MCF 10A (cell line): Measurements from ENCODE around the gene RCAN2. TPM values are rescaled to one million over a fixed set of nuclear protein-coding genes. Genes with fewer than 3 reads are reported as not detected.

Experiments
- BruUV-seq: library from RNA; stranded (reverse); fragments of 400-500 nt; replicated peaks from 2 replicates; lab custom pipeline; 2021; lab: Mats Ljungman, UMichigan
- CTCF ChIA-PET: fragments of 300-600 bp; sonication (Branson Sonifier 250); formaldehyde crosslinking; extraction: SDS; loops from one replicate; lab custom pipeline; 2021; ENCODE audit warnings: antibody characterized with exemption, inconsistent platforms; lab: Yijun Ruan, JAX
- POLR2A ChIA-PET: fragments of 300-600, 350-650 bp; sonication (Branson Sonifier 250); formaldehyde crosslinking; extraction: SDS; loops from one replicate; lab custom pipeline; 2020; ENCODE audit warnings: antibody characterized with exemption, inconsistent platforms; lab: Yijun Ruan, JAX
- DNase-seq: peaks from one replicate; pipeline ENCODE4 v3.0.0-alpha.2; 2018; ENCODE audit not compliant: unreplicated experiment
- H3K27ac Mint-ChIP-seq: one replicate; pipeline ENCODE4 v1.8.0; 2022; ENCODE audit warnings: mild to moderate bottlenecking, low read depth, mixed read lengths; ENCODE audit not compliant: unreplicated experiment
- H3K27me3 Mint-ChIP-seq: one replicate; pipeline ENCODE4 v1.8.0; 2022; ENCODE audit warnings: mixed read lengths; ENCODE audit not compliant: insufficient read depth, unreplicated experiment
- H3K36me3 Mint-ChIP-seq: one replicate; pipeline ENCODE4 v1.8.0; 2022; ENCODE audit warnings: mild to moderate bottlenecking, moderate library complexity, mixed read lengths; ENCODE audit not compliant: insufficient read depth, unreplicated experiment
- H3K4me1 Mint-ChIP-seq: one replicate; pipeline ENCODE4 v1.8.0; 2022; ENCODE audit warnings: mixed read lengths; ENCODE audit not compliant: insufficient read depth, unreplicated experiment
- H3K4me3 Mint-ChIP-seq: one replicate; pipeline ENCODE4 v1.8.0; 2022; ENCODE audit warnings: mild to moderate bottlenecking, moderate library complexity, mixed read lengths; ENCODE audit not compliant: unreplicated experiment
- H3K9me3 Mint-ChIP-seq: one replicate; pipeline ENCODE4 v1.8.0; 2022; ENCODE audit warnings: mixed read lengths; ENCODE audit not compliant: unreplicated experiment
- intact Hi-C: fragments of 100-400 bp; cut with micrococcal nuclease; formaldehyde crosslinking; loops from 2 replicates; pipeline ENCODE4 v1.14.1; 2022
- total RNA-seq: library from RNA; stranded (reverse); gene quantifications from 2 replicates; pipeline ENCODE4 v1.2.3, GENCODE V29; 2022
- TF ChIP-seq, protein P1 (sequence below): fragments of 200-600 bp; IDR thresholded peaks from one replicate; pipeline ENCODE4 v1.8.0; 2022; ENCODE audit warnings: antibody characterized with exemption, mild to moderate bottlenecking; ENCODE audit not compliant: unreplicated experiment

The RCAN2 gene
- total RNA-seq, 1 experiment from 2014 or later: 0.09 TPM

DNA sequence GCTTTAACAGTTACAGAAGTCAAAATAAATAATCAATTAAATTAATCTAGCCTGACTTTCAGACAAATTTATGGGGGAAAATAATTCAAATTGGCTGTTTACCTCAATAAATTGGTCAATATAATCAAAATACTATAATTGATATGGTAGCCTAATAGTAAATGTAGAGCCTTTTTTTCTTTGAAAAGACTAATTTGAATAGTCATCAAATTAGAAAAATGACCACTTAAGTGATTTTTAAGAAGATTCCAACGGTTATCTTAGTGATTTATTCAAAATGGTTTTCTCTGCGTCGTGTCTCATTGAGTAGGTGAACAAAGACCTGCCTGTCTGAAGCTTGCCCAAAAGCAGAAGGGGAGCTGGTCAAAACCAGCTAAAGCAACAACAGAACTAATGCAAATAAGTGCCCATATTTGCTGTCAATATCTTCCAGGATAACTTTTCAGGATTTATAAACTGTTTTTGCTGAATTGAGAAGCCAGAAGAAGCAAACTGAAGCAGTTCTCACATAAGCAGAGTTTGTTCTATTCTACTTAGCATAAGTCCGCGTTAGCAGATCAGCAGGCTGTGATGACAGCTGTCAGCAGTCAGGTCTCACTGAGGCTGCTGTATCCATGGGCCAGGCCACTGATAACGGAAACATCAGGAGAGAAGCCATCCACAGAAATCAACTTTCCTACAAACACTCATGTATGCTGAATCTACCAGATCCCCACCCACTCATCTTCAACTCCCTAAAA is 7.0 kb downstream of the RCAN2 start:
- CTCF ChIA-PET: interaction anchor here (1.0 kb wide), 1 partner anchor 301 kb away, joined by 3 read pairs; no protein-coding TSS in a partner anchor
- H3K9me3 Mint-ChIP-seq: no peaks in the 10 kb centered on the region
- H3K4me1 Mint-ChIP-seq: no peaks in the 10 kb centered on the region
- POLR2A ChIA-PET: interaction anchor here (0.6 to 1.0 kb wide), 2 partner anchors 9 to 314 kb away, joined by 3 to 6 read pairs; no protein-coding TSS in a partner anchor
- no peaks in the 10 kb centered on the region for H3K36me3 Mint-ChIP-seq
- H3K27ac Mint-ChIP-seq: no peak overlapping the region
- TF ChIP-seq, protein P1, sequence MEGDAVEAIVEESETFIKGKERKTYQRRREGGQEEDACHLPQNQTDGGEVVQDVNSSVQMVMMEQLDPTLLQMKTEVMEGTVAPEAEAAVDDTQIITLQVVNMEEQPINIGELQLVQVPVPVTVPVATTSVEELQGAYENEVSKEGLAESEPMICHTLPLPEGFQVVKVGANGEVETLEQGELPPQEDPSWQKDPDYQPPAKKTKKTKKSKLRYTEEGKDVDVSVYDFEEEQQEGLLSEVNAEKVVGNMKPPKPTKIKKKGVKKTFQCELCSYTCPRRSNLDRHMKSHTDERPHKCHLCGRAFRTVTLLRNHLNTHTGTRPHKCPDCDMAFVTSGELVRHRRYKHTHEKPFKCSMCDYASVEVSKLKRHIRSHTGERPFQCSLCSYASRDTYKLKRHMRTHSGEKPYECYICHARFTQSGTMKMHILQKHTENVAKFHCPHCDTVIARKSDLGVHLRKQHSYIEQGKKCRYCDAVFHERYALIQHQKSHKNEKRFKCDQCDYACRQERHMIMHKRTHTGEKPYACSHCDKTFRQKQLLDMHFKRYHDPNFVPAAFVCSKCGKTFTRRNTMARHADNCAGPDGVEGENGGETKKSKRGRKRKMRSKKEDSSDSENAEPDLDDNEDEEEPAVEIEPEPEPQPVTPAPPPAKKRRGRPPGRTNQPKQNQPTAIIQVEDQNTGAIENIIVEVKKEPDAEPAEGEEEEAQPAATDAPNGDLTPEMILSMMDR: no peak
- DNase-seq: no peak
- H3K4me3 Mint-ChIP-seq: no peak overlapping the region
- H3K27me3 Mint-ChIP-seq: peaks cover 96% of the 10 kb centered on the region
- intact Hi-C loops: no loop called here
- no TSS peak for BruUV-seq

DNA sequence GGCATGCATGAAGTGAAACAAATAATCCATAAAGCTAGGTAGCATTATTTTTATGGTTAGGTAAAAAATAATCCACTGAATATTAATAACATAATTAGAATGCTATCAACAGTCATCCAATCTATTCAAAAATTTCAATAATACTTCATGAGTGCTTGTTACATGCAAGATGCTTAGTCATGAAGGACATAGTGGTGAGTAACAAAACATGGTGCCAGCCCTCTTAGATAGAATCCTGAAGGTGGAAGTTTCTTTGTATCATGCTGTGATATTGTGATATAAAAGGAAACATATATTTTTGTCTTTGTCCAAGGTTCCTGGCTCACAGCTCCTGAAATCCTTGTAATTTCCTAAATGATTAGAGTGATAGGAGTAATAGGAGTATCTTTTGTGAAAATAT is 14.9 kb downstream of the RCAN2 start:
- H3K27ac Mint-ChIP-seq: no peak overlapping the region

DNA sequence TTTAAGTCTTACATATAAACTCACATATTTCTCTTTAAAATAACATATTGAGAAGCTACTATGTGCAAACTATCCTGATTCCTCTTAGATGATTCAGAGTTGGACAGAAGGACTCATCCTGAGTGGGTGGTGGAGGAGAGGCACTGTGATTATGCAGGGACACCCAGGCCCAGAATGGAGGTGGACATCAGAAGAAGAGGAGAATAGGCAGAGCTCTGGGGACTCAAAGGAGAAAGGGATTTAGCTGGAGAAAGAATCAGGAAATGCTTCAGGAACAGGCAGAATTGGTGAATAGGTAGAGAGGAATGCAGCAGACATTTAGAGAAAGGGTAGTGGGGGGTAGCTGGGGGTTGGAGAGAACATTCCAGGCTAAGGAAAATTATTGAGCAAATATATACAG is 17.4 kb downstream of the RCAN2 start:
- POLR2A ChIA-PET: interaction anchor here (0.6 to 0.7 kb wide), 3 partner anchors 9 to 42 kb away, joined by 3 to 5 read pairs (median 3); partner anchors contain the start of gene RCAN2
- peaks cover 6% of the 10 kb centered on the region for H3K4me1 Mint-ChIP-seq
- TF ChIP-seq, protein P1: no peak
- no peak overlapping the region for H3K27ac Mint-ChIP-seq
- H3K27me3 Mint-ChIP-seq: peaks cover 40% of the 10 kb centered on the region
- no TSS peak for BruUV-seq
- DNase-seq: no peak
- intact Hi-C loops: no loop called here
- no peak overlapping the region for H3K4me3 Mint-ChIP-seq
- no peaks in the 10 kb centered on the region for H3K36me3 Mint-ChIP-seq
- H3K9me3 Mint-ChIP-seq: no peaks in the 10 kb centered on the region
- CTCF ChIA-PET: interaction anchor here (1.2 kb wide), 1 partner anchor 9 kb away, joined by 5 read pairs; no protein-coding TSS in a partner anchor

More for the DNA sequence above, 14.9 kb downstream of the RCAN2 start:
- no peak for DNase-seq
- H3K27me3 Mint-ChIP-seq: peaks cover 62% of the 10 kb centered on the region
- no peaks in the 10 kb centered on the region for H3K36me3 Mint-ChIP-seq
- H3K9me3 Mint-ChIP-seq: no peaks in the 10 kb centered on the region
- CTCF ChIA-PET: interaction anchor here (1.4 kb wide), 1 partner anchor 10 kb away, joined by 5 read pairs; no protein-coding TSS in a partner anchor
- intact Hi-C loops: no loop called here
- TF ChIP-seq, protein P1: no peak
- no peak overlapping the region for H3K4me3 Mint-ChIP-seq
- POLR2A ChIA-PET: no interaction called here
- H3K4me1 Mint-ChIP-seq: peaks cover 6% of the 10 kb centered on the region
- no TSS peak for BruUV-seq

DNA sequence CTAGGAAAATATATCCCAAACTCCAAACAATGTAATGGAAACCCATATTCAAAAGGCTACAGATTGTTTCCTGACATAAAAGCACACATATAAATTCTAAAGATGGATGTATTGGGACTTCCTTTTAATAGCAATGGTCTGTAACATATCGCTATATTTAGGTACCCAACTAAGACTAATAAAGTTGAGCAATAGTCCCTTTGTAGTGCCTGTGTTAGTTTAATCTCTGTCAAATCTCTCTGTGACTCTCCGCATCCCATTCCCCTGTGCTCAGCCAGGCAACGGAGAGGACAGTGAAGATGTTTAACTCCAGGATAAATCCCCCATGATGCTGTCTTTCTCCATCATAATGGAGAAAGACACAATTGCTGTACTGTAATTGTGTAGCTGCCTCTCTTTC is 19.0 kb downstream of the RCAN2 start:
- H3K4me3 Mint-ChIP-seq: no peak overlapping the region
- no peaks in the 10 kb centered on the region for H3K9me3 Mint-ChIP-seq
- ChIA-PET CTCF (interaction anchor here (0.7 kb wide), 1 partner anchor 20 kb away, joined by 3 read pairs; no protein-coding TSS in a partner anchor), POLR2A (no interaction called here)
- no peak for DNase-seq
- H3K36me3 Mint-ChIP-seq: no peaks in the 10 kb centered on the region
- H3K4me1 Mint-ChIP-seq: peaks cover 6% of the 10 kb centered on the region
- intact Hi-C loops: no loop called here
- peaks cover 24% of the 10 kb centered on the region for H3K27me3 Mint-ChIP-seq
- TF ChIP-seq, protein P1: no peak
- no peak overlapping the region for H3K27ac Mint-ChIP-seq
- no TSS peak for BruUV-seq
